ENCODE measurements around the gene OOSP3. TPM values are rescaled to one million over a fixed set of nuclear protein-coding genes. Genes with fewer than 3 reads are reported as not detected.

OOSP3 gene
- total RNA-seq, 4 donors from 2014 or later = not detected

DNA sequence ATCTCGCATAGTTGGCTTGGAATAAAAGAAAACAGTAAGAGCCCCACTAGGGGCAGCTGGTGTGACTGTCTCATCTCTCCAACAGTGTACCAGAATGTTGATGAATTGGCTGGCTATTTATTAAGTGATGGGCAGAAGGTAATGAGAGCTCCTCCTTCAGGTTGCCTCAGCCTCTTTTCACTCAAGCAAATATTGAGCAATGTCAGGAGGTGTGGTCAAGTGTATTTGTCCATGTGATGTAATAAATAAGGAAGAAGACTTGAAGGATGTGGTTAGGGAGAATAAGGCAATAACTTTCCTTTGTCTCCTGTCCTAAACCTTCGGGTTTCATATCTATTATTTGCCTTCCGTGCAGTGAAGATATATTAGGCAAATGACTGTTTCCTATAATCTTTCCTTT lies 12.2 kb upstream of the OOSP3 start, which contains the start of gene TCN1:
Gene TCN1, minus strand, starts transcription at position 91 of the 400 bp plus-strand sequence. Its CDS starts 17 bp downstream, at position 74.
- H3K36me3 ChIP-seq = no peaks in the 10 kb centered on the region
- no peak within 1 kb of the TSS for H3K4me3 ChIP-seq
- H3K27ac ChIP-seq = no peak within 1 kb of the TSS
- H3K9me3 ChIP-seq = peaks cover 0 to 5% (median 0%) of the 10 kb centered on the region in 4 donors
- DNase-seq = no peak
- TF ChIP-seq CTCF (IDR thresholded peaks at IDR 0.05) (no peak), POLR2A (IDR thresholded peaks at IDR 0.05) (no peak)
- no peaks in the 10 kb centered on the region for H3K4me1 ChIP-seq
- no peaks in the 10 kb centered on the region for H3K27me3 ChIP-seq

- Histone ChIP-seq H3K4me3 (no peak overlapping the region), H3K27me3 (no peaks in the 10 kb centered on the region), H3K27ac (no peak overlapping the region), H3K9me3 (peaks cover 0 to 5% (median 0%) of the 10 kb centered on the region in 4 donors), H3K36me3 (no peaks in the 10 kb centered on the region), H3K4me1 (no peaks in the 10 kb centered on the region)
- TF ChIP-seq POLR2A (IDR thresholded peaks at IDR 0.05) = no peak
- TF ChIP-seq CTCF (IDR thresholded peaks at IDR 0.05) = no peak
- DNase-seq = no peak
Observed at GRCh38 chr11:59866836-59867235, 11.7 kb upstream of the OOSP3 start.

GRCh38 chr11:59867946-59868345 lies 10.6 kb upstream of the OOSP3 start:
- Histone ChIP-seq H3K4me1 (no peaks in the 10 kb centered on the region), H3K4me3 (no peak overlapping the region), H3K36me3 (no peaks in the 10 kb centered on the region), H3K27me3 (no peaks in the 10 kb centered on the region), H3K9me3 (peaks cover 0 to 5% (median 0%) of the 10 kb centered on the region in 4 donors), H3K27ac (no peak overlapping the region)
- TF ChIP-seq CTCF (IDR thresholded peaks at IDR 0.05) (no peak), POLR2A (IDR thresholded peaks at IDR 0.05) (no peak)
- DNase-seq = no peak

GRCh38 chr11:59872076-59872475 lies 6.5 kb upstream of the OOSP3 start:
- peaks cover 0 to 5% (median 0%) of the 10 kb centered on the region in 4 donors for H3K9me3 ChIP-seq
- H3K4me1 ChIP-seq = no peaks in the 10 kb centered on the region
- no peak for TF ChIP-seq CTCF (IDR thresholded peaks at IDR 0.05)
- no peak for TF ChIP-seq POLR2A (IDR thresholded peaks at IDR 0.05)
- no peaks in the 10 kb centered on the region for H3K36me3 ChIP-seq
- DNase-seq = no peak
- H3K27me3 ChIP-seq = no peaks in the 10 kb centered on the region
- H3K4me3 ChIP-seq = no peak overlapping the region
- no peak overlapping the region for H3K27ac ChIP-seq

DNA sequence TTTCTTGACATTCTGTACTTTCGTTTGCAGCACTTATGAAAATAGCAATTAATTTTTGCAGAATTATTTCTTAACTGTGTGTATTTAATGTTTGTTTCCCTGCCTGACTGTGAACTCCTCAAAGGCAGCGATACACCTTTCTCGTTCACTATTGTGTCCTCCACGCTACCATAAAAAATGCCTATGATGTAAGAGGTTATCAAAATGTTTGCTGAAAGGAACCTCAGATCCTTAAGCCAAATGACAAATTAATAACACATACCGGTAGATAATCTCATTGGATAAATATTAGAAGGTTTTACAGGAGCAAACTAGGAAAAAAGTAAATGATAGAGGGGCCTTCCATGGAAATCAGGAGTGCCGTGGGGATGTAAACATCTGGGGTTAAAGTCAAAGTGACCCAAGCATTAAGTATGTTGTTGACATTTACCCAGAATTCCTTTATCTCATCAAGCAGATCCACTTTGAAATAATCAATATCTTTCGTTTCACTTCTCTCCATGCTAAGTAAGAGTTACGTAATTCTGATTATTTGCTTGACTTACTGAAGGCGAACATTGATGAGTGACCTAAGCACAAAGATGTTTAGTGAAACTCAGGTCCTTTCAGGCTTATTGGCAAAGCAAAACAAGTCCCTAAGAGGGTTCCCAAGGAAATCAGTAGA lies 2.6 kb upstream of the OOSP3 start:
- Histone ChIP-seq H3K4me1 (no peaks in the 10 kb centered on the region), H3K9me3 (no peaks in the 10 kb centered on the region), H3K36me3 (no peaks in the 10 kb centered on the region), H3K4me3 (no peak overlapping the region), H3K27me3 (no peaks in the 10 kb centered on the region), H3K27ac (no peak overlapping the region)
- no peak for TF ChIP-seq CTCF (IDR thresholded peaks at IDR 0.05)
- no peak for TF ChIP-seq POLR2A (IDR thresholded peaks at IDR 0.05)
- DNase-seq = no peak

Measured in Peyer's patch (tissue), 4 donors.